ENCODE results near the gene MDFI.

DNA sequence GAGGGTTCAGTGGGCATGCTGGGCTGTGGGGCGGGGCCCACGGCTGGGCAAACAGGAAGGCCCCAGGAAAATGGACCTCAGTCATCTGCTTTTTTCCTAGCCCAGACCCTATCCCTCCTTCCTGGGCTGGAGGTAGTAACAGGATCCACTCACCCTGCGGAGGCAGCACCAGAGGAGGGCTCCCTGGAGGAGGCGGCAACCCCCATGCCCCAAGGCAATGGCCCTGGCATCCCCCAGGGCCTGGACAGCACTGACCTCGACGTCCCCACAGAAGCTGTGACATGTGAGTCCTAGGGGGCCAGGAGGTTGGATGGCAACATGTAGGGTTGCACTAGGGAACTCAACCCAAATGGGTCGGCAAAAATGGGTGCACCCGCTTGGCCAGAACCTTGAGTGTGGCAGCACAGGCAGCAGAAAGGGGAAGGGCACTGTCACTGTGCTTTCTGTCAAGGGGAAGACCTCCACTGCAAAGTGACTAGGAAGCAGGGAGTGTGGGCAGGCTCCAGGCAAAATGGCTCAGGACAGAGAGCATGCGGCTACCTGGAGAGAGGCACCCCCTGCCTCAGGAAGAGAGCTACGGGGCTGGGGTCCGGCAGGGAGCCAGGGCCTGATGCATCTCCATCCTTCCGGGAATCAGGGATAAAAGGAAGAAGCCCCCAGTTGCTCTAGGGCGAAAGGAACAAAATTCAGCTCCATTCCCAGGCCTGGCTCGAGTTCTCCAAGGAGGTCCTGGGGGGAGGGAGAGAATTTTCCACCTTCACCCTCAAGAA, 7.9 kb downstream of the MDFI start:
- TF ChIP-seq, protein P1, sequence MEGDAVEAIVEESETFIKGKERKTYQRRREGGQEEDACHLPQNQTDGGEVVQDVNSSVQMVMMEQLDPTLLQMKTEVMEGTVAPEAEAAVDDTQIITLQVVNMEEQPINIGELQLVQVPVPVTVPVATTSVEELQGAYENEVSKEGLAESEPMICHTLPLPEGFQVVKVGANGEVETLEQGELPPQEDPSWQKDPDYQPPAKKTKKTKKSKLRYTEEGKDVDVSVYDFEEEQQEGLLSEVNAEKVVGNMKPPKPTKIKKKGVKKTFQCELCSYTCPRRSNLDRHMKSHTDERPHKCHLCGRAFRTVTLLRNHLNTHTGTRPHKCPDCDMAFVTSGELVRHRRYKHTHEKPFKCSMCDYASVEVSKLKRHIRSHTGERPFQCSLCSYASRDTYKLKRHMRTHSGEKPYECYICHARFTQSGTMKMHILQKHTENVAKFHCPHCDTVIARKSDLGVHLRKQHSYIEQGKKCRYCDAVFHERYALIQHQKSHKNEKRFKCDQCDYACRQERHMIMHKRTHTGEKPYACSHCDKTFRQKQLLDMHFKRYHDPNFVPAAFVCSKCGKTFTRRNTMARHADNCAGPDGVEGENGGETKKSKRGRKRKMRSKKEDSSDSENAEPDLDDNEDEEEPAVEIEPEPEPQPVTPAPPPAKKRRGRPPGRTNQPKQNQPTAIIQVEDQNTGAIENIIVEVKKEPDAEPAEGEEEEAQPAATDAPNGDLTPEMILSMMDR (conservative IDR thresholded peaks at IDR 0.05; ENCODE audit: low read length): no peak
- TF ChIP-seq EZH2phosphoT487 (IDR thresholded peaks at IDR 0.05; ENCODE audit: borderline replicate concordance, low read depth, low read length): no peak
